Measurements from ENCODE around the gene ORMDL3. TPM values are rescaled to one million over a fixed set of nuclear protein-coding genes. Genes with fewer than 3 reads are reported as not detected.
"Not testable (repeated sequence)": the region's sequence is repeated elsewhere in the genome, so short reads cannot be mapped to it uniquely, and the experiment has no call there.

Gene ORMDL3
- total RNA-seq, 1 donor from 2014 or later: 37.5 TPM

GRCh38 chr17:39952680-39953470 is 25.5 kb upstream of the ORMDL3 start:
- intact Hi-C loops (cut with DNase I): no loop called here
- ATAC-seq (ENCODE audit: poor library complexity): peak; percentile 95
- peak; percentile 99 for DNase-seq

GRCh38 chr17:39951924-39952679 is 24.7 kb upstream of the ORMDL3 start:
- ATAC-seq (ENCODE audit: poor library complexity) (no peak), DNase-seq (no peak)
- intact Hi-C loops (cut with DNase I): no loop called here

GRCh38 chr17:39950871-39951348 is 23.5 kb upstream of the ORMDL3 start:
- intact Hi-C loops (cut with DNase I): no loop called here
- ATAC-seq (ENCODE audit: poor library complexity): no peak
- peak; percentile 55 for DNase-seq

GRCh38 chr17:39949028-39949427 is 21.6 kb upstream of the ORMDL3 start:
- DNase-seq: no peak
- intact Hi-C loops (cut with DNase I): no loop called here
- ATAC-seq (ENCODE audit: poor library complexity): no peak

- intact Hi-C loops (cut with DNase I); ATAC-seq (ENCODE audit: poor library complexity): not testable (repeated sequence)
Observed at GRCh38 chr17:39948489-39948828, 21.1 kb upstream of the ORMDL3 start.

GRCh38 chr17:39946551-39947330 is 19.3 kb upstream of the ORMDL3 start:
- ATAC-seq (ENCODE audit: poor library complexity) (no peak), DNase-seq (no peak)
- intact Hi-C loops (cut with DNase I): no loop called here

More at GRCh38 chr17:39948489-39948828, 21.1 kb upstream of the ORMDL3 start:
- not testable (repeated sequence) for DNase-seq

GRCh38 chr17:39944393-39944711 is 17.0 kb upstream of the ORMDL3 start:
- intact Hi-C loops (cut with DNase I): no loop called here
- no peak for DNase-seq
- ATAC-seq (ENCODE audit: poor library complexity): no peak

GRCh38 chr17:39943702-39944392 is 16.4 kb upstream of the ORMDL3 start:
- DNase-seq: no peak
- peak; percentile 40 for ATAC-seq (ENCODE audit: poor library complexity)
- intact Hi-C loops (cut with DNase I): no loop called here

- ATAC-seq (ENCODE audit: poor library complexity) (peak; percentile 59), DNase-seq (no peak)
- intact Hi-C loops (cut with DNase I): no loop called here
Observed at GRCh38 chr17:39939588-39940419, 12.4 kb upstream of the ORMDL3 start.

- intact Hi-C loops (cut with DNase I): no loop called here
- ATAC-seq (ENCODE audit: poor library complexity): no peak
- DNase-seq: no peak
Observed at GRCh38 chr17:39939106-39939505, 11.7 kb upstream of the ORMDL3 start.

- no peak for DNase-seq
- no peak for ATAC-seq (ENCODE audit: poor library complexity)
Observed at GRCh38 chr17:39938140-39938869, 10.9 kb upstream of the ORMDL3 start.

GRCh38 chr17:39937447-39937846 is 10.0 kb upstream of the ORMDL3 start:
- intact Hi-C loops (cut with DNase I): no loop called here
- no peak for ATAC-seq (ENCODE audit: poor library complexity)
- DNase-seq: no peak

More at GRCh38 chr17:39938140-39938869, 10.9 kb upstream of the ORMDL3 start:
- intact Hi-C loops (cut with DNase I): no loop called here

GRCh38 chr17:39935909-39936308 is 8.5 kb upstream of the ORMDL3 start:
- no peak for ATAC-seq (ENCODE audit: poor library complexity)
- intact Hi-C loops (cut with DNase I): no loop called here
- DNase-seq: no peak

GRCh38 chr17:39934324-39934723 is 6.9 kb upstream of the ORMDL3 start:
- ATAC-seq (ENCODE audit: poor library complexity) (no peak), DNase-seq (no peak)
- intact Hi-C loops (cut with DNase I): no loop called here

GRCh38 chr17:39933912-39934311 is 6.5 kb upstream of the ORMDL3 start:
- intact Hi-C loops (cut with DNase I): no loop called here
- DNase-seq: peak; percentile 62
- peak; percentile 85 for ATAC-seq (ENCODE audit: poor library complexity)

GRCh38 chr17:39929646-39930407 is 2.4 kb upstream of the ORMDL3 start:
- ATAC-seq (ENCODE audit: poor library complexity) (no peak), DNase-seq (no peak)
- intact Hi-C loops (cut with DNase I): no loop called here
